DMS114 treated with DMSO at 0.1 percent for 48 hours (cell line): ENCODE measurements around the gene ZMYND11.
A peak's percentile ranks its signal among the peaks of the same experiment; 100 is the strongest.
"Not testable (repeated sequence)": the region's sequence is repeated elsewhere in the genome, so short reads cannot be mapped to it uniquely, and the experiment has no call there.

ENCODE experiments used
- DNase-seq: peaks from one replicate; lab custom pipeline; 2025; ENCODE audit not compliant: unreplicated experiment; lab: John Stamatoyannopoulos, UW

The ZMYND11 gene

DNA sequence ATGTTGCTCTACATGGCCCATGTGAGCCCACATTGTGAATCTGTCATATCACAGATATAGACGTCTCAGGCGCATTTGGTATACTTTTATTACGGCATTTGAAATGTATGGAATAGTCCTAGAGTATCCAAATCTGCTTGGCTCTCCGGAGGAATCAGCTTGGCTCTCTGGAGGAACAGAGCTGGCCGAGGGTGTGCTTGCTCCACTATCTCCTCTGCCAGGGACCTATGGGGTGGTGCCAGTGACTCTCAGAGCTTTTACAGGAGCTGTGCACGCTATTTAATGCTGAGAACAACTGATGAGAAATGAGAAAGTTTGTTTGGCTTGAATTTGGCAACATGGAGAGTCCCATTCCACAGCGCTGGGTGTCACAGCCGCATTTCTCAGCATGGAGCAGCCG, 144.0 kb downstream of the ZMYND11 start:
- no peak for DNase-seq

GRCh38 chr10:279655-280054, 144.4 kb downstream of the ZMYND11 start:
- DNase-seq = no peak

DNA sequence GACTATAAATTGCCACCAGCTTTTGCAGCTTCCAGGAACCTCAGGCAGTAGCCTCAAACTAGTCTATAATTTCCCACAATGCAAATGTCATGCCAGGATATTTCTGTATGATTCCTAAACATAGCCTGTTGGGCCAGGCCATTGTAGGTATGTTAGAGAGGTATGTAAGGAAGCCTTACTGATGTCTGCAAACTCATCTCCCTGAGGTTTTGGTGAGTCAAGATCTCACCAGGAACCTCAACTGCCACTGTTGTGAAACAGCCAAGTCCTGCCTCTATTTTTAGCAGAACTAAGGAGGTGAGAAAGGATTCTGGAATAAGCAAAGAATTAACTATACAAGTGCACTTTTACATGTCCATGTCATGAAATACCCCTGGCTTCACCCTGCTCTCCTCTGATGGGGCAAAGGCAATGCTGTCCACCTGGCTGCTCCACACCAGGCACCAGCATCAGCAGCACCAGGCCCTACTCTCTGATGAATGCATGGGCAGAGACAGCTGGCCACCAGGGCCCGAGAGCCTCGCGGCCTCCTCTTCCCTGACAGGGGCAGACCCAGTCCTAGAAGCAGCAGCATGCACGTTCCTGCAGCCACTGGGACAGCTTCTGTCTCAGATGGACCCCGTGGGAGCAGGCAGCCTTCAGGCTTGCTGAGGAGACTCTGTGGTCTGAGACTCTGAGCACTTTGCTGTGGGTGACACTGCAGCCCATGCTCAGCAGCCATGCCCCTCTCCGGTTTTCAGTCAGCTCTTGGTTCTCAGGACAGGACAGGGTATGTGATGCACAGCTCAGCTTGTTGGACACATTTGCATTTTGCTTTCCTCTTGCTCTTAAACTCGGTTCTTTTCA, 147.3 kb downstream of the ZMYND11 start:
- DNase-seq = no peak

- no peak for DNase-seq
These were observed 147.9 kb downstream of the ZMYND11 start for GRCh38 chr10:283140-283479.

DNA sequence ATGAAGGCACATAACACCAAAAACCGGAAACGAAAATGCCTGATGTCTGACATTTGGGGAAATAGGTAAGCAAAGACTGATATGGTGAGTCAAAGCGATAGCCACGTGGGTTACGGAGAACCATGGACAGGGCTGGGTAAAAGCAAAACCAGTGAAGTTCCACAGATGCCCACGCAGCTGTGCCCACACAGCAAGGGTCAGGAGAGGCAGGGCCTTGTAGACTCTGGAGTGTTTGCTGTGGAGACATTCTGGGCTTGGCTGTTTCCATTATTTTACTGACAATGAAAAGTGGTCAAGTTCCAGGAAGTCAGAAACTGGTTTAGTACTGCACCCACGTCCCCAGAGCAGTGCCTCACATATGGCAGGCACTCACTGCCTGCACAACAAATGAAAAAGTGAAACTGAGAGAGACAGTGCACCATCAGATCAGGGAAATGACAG, 148.7 kb downstream of the ZMYND11 start:
- DNase-seq = no peak

DNA sequence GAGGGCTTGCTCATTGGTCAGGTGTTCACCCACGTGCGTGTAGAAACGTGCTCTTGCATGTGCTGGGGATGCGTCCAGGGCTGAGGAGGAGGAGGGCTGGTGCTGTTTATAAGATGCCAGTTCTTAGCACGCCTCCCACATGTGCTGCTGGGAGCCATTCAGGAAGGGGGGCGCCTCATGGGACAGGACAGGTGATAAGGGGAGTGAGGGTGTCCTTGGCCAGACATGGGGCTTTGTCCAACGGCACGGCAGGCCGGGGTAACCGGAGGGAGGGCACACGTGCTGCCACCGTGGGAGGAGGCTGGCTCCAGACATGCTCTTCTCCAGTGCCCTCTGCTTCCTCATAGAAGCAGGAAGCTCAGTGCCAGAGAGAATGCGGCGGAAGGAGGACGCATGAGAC, 150.0 kb downstream of the ZMYND11 start:
- DNase-seq = no peak

DNA sequence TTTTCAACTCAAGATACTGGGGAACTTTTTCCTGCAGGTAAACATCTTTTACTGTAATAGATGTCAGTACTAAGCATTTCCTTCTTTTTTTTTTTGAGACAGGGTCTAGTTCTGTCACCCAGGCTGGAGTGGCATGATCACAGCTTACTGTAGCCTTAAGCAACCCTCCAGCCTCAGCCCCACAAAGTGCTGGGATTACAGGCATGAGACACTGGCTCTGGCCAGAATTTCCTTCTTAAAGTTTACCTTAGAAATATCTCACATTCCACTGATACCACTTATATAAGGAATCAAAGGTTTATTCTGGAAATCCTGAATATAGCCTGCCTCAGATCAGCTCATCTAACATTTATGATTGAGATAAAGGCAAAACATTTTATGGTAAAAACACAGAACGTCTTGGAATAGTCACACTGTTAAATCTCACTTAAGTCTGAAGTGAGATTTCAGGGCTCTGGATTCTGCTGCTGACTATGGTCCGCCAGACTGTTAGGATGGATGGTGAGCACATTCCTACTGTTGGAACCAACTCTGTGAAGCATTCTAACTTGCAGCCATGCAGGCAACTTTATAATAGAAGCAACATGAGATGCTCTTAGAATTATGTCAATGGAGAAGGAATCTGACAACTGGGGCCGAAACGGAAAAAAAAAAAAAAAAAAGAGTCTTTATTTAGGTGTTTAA, 151.9 kb downstream of the ZMYND11 start:
- no peak for DNase-seq

- DNase-seq = peak; percentile 3
These were observed 152.6 kb downstream of the ZMYND11 start for GRCh38 chr10:287814-288213.

DNA sequence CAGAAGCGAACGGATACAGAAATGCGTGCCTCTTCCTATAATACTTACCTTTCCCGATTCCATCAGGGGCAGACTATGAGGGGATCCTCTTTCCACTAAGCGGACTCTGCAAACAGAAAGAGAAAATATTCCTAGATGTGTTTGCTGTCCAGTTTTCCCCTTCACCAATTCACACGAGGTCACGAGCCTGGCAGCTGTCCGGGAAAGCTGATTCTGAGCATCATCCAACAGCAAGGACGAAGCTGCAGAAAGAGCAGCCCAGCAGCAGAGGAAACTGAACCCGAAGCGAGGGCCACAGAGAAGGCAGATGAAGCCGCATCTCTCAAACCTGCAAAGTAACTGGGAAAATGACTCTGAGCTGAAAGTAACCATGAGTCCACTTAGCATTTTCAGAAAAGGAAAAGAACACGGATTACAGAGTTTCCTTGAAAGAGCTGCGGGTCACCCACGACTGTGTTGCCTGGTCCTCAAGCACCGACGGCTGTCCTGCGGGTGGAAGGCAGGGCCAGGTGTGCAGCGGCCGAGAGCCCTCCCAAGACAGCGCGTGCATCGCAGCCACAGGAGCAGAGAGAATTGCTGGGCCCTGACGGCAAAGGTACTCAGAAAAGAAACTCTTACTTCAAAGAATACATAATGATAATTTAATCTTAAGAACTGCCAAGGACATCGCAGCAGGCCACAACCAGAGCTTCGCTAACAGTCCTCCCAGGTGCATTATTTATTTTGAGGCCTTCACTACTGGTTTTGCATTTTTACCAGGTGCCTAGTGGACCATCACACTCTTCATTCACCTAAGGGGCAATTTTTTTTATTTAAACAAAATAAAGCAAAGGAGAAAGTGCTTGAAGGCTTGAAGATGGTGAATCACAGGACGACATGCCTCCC, 153.3 kb downstream of the ZMYND11 start:
- DNase-seq = no peak

- no peak for DNase-seq
These were observed 154.3 kb downstream of the ZMYND11 start for GRCh38 chr10:289581-289980.

- no peak for DNase-seq
These were observed 154.9 kb downstream of the ZMYND11 start for GRCh38 chr10:290026-290725.

DNA sequence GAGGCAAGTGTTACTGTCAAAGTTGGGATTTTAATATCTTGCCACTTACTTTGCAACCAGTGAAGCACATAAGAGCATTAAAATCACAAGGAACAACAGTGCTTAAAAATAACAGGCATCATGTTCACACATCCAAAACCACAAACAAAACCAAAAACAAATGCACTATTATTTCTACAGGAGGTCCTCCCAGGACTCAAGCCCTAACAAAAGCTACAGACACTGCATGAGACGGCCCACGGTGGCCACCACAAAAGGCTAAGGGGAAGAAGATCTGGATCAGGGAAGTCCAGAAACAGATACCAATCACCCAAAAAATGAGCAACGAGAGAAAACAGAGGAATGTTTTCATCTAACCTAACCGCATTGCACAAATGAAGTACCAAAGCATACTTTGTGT, 158.4 kb downstream of the ZMYND11 start:
- DNase-seq = no peak

DNA sequence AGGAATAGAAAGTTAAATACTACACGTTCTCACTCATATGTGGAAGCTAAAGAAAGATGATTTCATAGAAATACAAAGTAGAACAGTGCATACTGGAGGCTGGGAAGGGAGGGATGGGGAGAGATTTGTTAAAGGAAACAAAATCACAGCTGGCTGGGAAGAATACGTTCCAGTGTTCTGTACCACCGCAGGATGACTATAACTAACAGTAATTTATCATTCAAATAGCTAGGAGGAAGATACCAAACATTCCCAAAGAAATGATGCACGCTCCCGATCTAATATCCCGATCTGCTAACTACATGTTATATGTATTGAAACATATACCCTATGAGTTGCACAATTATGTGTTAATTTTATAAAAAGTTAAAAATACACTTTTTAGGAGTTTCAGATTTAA, 162.3 kb downstream of the ZMYND11 start:
- DNase-seq = no peak

- DNase-seq = no peak
These were observed 162.8 kb downstream of the ZMYND11 start for GRCh38 chr10:298033-298432.

- no peak for DNase-seq
These were observed 164.3 kb downstream of the ZMYND11 start for GRCh38 chr10:299512-299911.

DNA sequence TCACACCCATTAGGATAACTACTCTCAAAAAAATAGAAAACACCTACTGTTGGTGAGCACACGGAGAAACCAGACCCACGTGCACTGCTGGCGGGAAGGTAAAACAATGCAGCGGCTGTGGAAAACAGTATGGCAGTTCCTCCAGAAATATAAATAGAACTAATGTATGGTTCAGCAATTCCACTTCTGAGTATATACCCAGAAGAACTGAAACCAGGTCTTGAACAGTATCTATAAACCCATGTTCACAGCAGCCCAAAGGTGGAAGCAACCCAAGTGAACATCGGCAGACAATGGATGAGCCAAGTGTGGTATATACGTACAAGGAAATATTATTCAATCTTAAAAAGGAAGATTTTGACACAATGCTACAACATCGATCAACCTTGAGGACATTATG, 164.7 kb downstream of the ZMYND11 start:
- DNase-seq = no peak

- not testable (repeated sequence) for DNase-seq
These were observed 165.3 kb downstream of the ZMYND11 start for GRCh38 chr10:300580-300979.

GRCh38 chr10:301536-301935, 166.3 kb downstream of the ZMYND11 start:
- DNase-seq = no peak
